H1 (cell line): ENCODE measurements around the gene SLC2A3. TPM values are rescaled to one million over a fixed set of nuclear protein-coding genes. Genes with fewer than 3 reads are reported as not detected.

Source experiments
- CTCF ChIA-PET: fragments of 300-600 bp; sonication (Branson Sonifier 250); formaldehyde crosslinking; loops from one replicate; lab custom pipeline; 2021; ENCODE audit not compliant: partially characterized antibody; lab: Charles Lee
- POLR2A ChIA-PET: fragments of 300-600 bp; sonication (Branson Sonifier 250); formaldehyde crosslinking; loops from one replicate; lab custom pipeline; 2021; ENCODE audit warnings: inconsistent platforms; ENCODE audit not compliant: partially characterized antibody; lab: Charles Lee
- DNase-seq, 2 experiments: peaks; one replicate each; pipeline versions ENCODE4 v3.0.0 to v3.0.0-alpha.2; 2010 to 2022; ENCODE audit warnings: low spot score in 2 of 2, low read depth in 1 of 2, mixed read lengths in 1 of 2
- FAIRE-seq: peaks from 2 replicates; lab custom pipeline; 2011; peaks lifted over from hg19 to GRCh38; lab: Jason Lieb, UNC
- H2AFZ ChIP-seq: 2 replicates; pipeline ENCODE4 v1.8.1; 2012; ENCODE audit warnings: low read length, inconsistent platforms
- H2AK5ac ChIP-seq: 2 replicates; pipeline ENCODE4 v1.6.1; 2013; ENCODE audit warnings: low read depth, low read length
- H2BK120ac ChIP-seq: replicated peaks from 2 replicates; pipeline ENCODE3; 2013; ENCODE audit warnings: low read depth, low read length, inconsistent platforms
- H2BK12ac ChIP-seq: 2 replicates; pipeline ENCODE4 v1.6.1; 2013; ENCODE audit warnings: low read depth, low read length
- H2BK15ac ChIP-seq: 2 replicates; pipeline ENCODE4 v1.6.1; 2013; ENCODE audit warnings: low read length
- H2BK20ac ChIP-seq: 2 replicates; pipeline ENCODE4 v1.6.1; 2013; ENCODE audit warnings: low read length
- H2BK5ac ChIP-seq: 2 replicates; pipeline ENCODE4 v1.6.1; 2013; ENCODE audit warnings: low read depth, low read length
- H3K14ac ChIP-seq: 2 replicates; pipeline ENCODE4 v1.6.1; 2013; ENCODE audit warnings: inconsistent platforms; ENCODE audit not compliant: insufficient read length
- H3K18ac ChIP-seq: 2 replicates; pipeline ENCODE4 v1.6.1; 2013; ENCODE audit warnings: low read length; ENCODE audit errors: extremely low read depth
- H3K23ac ChIP-seq: 2 replicates; pipeline ENCODE4 v1.6.1; 2013; ENCODE audit warnings: inconsistent platforms; ENCODE audit not compliant: insufficient read length
- H3K23me2 ChIP-seq: 2 replicates; pipeline ENCODE4 v1.6.1; 2013; ENCODE audit warnings: low read depth, low read length
- H3K27ac ChIP-seq: 2 replicates; pipeline ENCODE4 v1.6.1; 2011; ENCODE audit warnings: low read depth, low read length, inconsistent platforms
- H3K27me3 ChIP-seq, 4 experiments: replicated peaks in 1 of 4; 1 replicate in 1 of 4; 2 replicates in 3 of 4; pipeline versions ENCODE4 v1.6.1 to v1.8.1; 2011 to 2013; ENCODE audit warnings: low read length in 3 of 4, mild to moderate bottlenecking in 3 of 4, inconsistent platforms in 2 of 4, mixed read lengths in 2 of 4, moderate library complexity in 1 of 4; ENCODE audit not compliant: control insufficient read depth in 3 of 4, insufficient read depth in 3 of 4; ENCODE audit errors: extremely low read depth in 1 of 4
- H3K36me3 ChIP-seq, 4 experiments: 2 replicates each; pipeline versions ENCODE4 v1.6.1 to v1.8.1; 2011 to 2013; ENCODE audit warnings: mild to moderate bottlenecking in 4 of 4, low read length in 3 of 4, moderate library complexity in 2 of 4, control low read depth in 1 of 4, inconsistent platforms in 1 of 4; ENCODE audit not compliant: insufficient read depth in 4 of 4, control insufficient read depth in 2 of 4
- H3K4ac ChIP-seq: replicated peaks from 2 replicates; pipeline ENCODE3; 2013; ENCODE audit warnings: low read length, low read depth, mixed read lengths, inconsistent platforms; ENCODE audit not compliant: insufficient read length
- H3K4me1 ChIP-seq, 4 experiments: replicated peaks in 1 of 4; 1 replicate in 1 of 4; 2 replicates in 3 of 4; pipeline versions ENCODE4 v1.6.1 to v1.8.1; 2011 to 2013; ENCODE audit warnings: low read length in 3 of 4, inconsistent platforms in 2 of 4, mixed read lengths in 1 of 4; ENCODE audit not compliant: insufficient read depth in 4 of 4, control insufficient read depth in 3 of 4
- H3K4me2 ChIP-seq, 2 experiments: 2 replicates each; pipeline versions ENCODE4 v1.6.1 to v1.8.1; 2011 to 2013; ENCODE audit warnings: low read depth in 2 of 2, low read length in 2 of 2, control low read depth in 1 of 2, inconsistent platforms in 1 of 2, mild to moderate bottlenecking in 1 of 2; ENCODE audit not compliant: insufficient read depth in 1 of 2
- H3K4me3 ChIP-seq, 4 experiments: fragments of 200-600, 300-600 bp in 1 of 4; sonication (generic), shearing (Covaris generic), sonication (Bioruptor Twin) in 1 of 4; 2 replicates each; pipeline versions ENCODE4 v1.5.1 to v1.8.1; 2011 to 2016; ENCODE audit warnings: low read length in 4 of 4, low read depth in 3 of 4, control low read depth in 2 of 4, inconsistent platforms in 2 of 4, mild to moderate bottlenecking in 2 of 4, mixed read lengths in 1 of 4, moderate library complexity in 1 of 4; ENCODE audit not compliant: insufficient read depth in 2 of 4; ENCODE audit errors: extremely low read depth in 1 of 4
- H3K56ac ChIP-seq: replicated peaks from 2 replicates; pipeline ENCODE3; 2013; ENCODE audit warnings: low read depth, mild to moderate bottlenecking, mixed read lengths, low read length, inconsistent platforms; ENCODE audit not compliant: insufficient read length
- H3K79me1 ChIP-seq: 2 replicates; pipeline ENCODE4 v1.6.1; 2013; ENCODE audit warnings: low read depth, low read length, control low read depth
- H3K79me2 ChIP-seq, 2 experiments: 2 replicates each; pipeline versions ENCODE4 v1.6.1 to v1.8.1; 2012 to 2013; ENCODE audit warnings: low read length in 2 of 2, mild to moderate bottlenecking in 2 of 2, inconsistent platforms in 1 of 2; ENCODE audit not compliant: insufficient read depth in 2 of 2, control insufficient read depth in 1 of 2
- H3K9ac ChIP-seq, 4 experiments: replicated peaks in 1 of 4; 1 replicate in 1 of 4; 2 replicates in 3 of 4; pipeline versions ENCODE4 v1.6.1 to v1.8.1; 2011 to 2013; ENCODE audit warnings: low read depth in 3 of 4, low read length in 3 of 4, control low read depth in 2 of 4, mild to moderate bottlenecking in 2 of 4, moderate library complexity in 2 of 4, inconsistent platforms in 1 of 4; ENCODE audit errors: extremely low read depth in 1 of 4
- H3K9me3 ChIP-seq, 2 experiments: 2 replicates each; pipeline versions ENCODE4 v1.6.1 to v1.8.1; 2012 to 2013; ENCODE audit warnings: mild to moderate bottlenecking in 2 of 2, moderate library complexity in 2 of 2, control low read depth in 1 of 2, inconsistent platforms in 1 of 2, low read depth in 1 of 2, low read length in 1 of 2, mixed read lengths in 1 of 2; ENCODE audit not compliant: insufficient read depth in 2 of 2
- H4K20me1 ChIP-seq, 2 experiments: replicated peaks in 1 of 2; 2 replicates each; pipeline versions ENCODE3 to v1.8.1; 2011 to 2013; ENCODE audit warnings: inconsistent platforms in 2 of 2, low read length in 2 of 2, mild to moderate bottlenecking in 1 of 2; ENCODE audit not compliant: insufficient read depth in 2 of 2, control insufficient read depth in 1 of 2
- H4K5ac ChIP-seq: 2 replicates; pipeline ENCODE4 v1.6.1; 2013; ENCODE audit warnings: low read length, low read depth, mixed read lengths, inconsistent platforms; ENCODE audit not compliant: insufficient read length
- H4K8ac ChIP-seq: 2 replicates; pipeline ENCODE4 v1.8.0; 2013; ENCODE audit warnings: mild to moderate bottlenecking, moderate library complexity, low read length, inconsistent platforms; ENCODE audit not compliant: insufficient read depth; ENCODE audit errors: extremely low read depth
- H4K91ac ChIP-seq: replicated peaks from 2 replicates; pipeline ENCODE3; 2013; ENCODE audit warnings: low read length, mixed read lengths, inconsistent platforms; ENCODE audit not compliant: insufficient read length
- CHD1 ChIP-seq: IDR thresholded peaks from 2 replicates; pipeline ENCODE4 v1.6.1; 2012; ENCODE audit warnings: low read depth, low read length, improper control_type of control experiment
- EGR1 ChIP-seq: IDR thresholded peaks from 2 replicates; pipeline ENCODE4 v1.6.1; 2011; ENCODE audit warnings: low read depth, low read length, borderline replicate concordance
- HDAC2 ChIP-seq, 2 experiments: fragments of 300-600 bp in 1 of 2; sonication (generic) in 1 of 2; IDR thresholded peaks; 2 replicates each; pipeline ENCODE4 v1.6.1; 2011 to 2012; ENCODE audit warnings: low read depth in 2 of 2, low read length in 2 of 2, mild to moderate bottlenecking in 2 of 2, moderate library complexity in 2 of 2, borderline replicate concordance in 1 of 2, inconsistent platforms in 1 of 2
- POLR2AphosphoS5 ChIP-seq: IDR thresholded peaks from 2 replicates; pipeline ENCODE4 v1.6.1; 2011; ENCODE audit warnings: low read depth, low read length
- RNF2 ChIP-seq: fragments of 200-900, 300-1000 bp; sonication (generic); IDR thresholded peaks from 2 replicates; pipeline ENCODE4 v1.7.1; 2016; ENCODE audit warnings: borderline replicate concordance, low read depth, mild to moderate bottlenecking, antibody characterized with exemption, low read length; ENCODE audit not compliant: poor library complexity, severe bottlenecking; ENCODE audit errors: missing control alignments
- SP4 ChIP-seq: IDR thresholded peaks from 2 replicates; pipeline ENCODE4 v1.6.1; 2012; ENCODE audit warnings: low read length, inconsistent platforms
- WGBS, 2 experiments: shearing (Covaris generic) in 1 of 2; methylation state at CpG; one replicate each; pipeline versions ENCODE4 v1.1.6 to v1.1.7; 2013 to 2015; ENCODE audit warnings: low lambda C conversion rate in 2 of 2, mixed read lengths in 2 of 2, inconsistent platforms in 1 of 2, low coverage in 1 of 2, missing lambda C conversion rate in 1 of 2; ENCODE audit not compliant: insufficient replicate concordance in 2 of 2, insufficient coverage in 1 of 2, insufficient read length in 1 of 2; ENCODE audit errors: extremely low coverage in 1 of 2, missing lambda C conversion rate in 1 of 2; 5-methylcytosine and 5-hydroxymethylcytosine counted together
- polyA plus RNA-seq, 7 experiments: library from polyadenylated mRNA; depleted of rRNA in 3 of 7; stranded (reverse) in 5 of 7; unstranded in 2 of 7; fragments of >200 nt in 5 of 7; fragments of 200-250 nt in 2 of 7; gene quantifications; 1 replicate in 5 of 7; 2 replicates in 1 of 7; 4 replicates in 1 of 7; pipeline versions ENCODE4 v1.2.1 to v1.2.3, GENCODE V29; 2011 to 2013; ENCODE audit warnings: missing spikeins in 2 of 7, mixed read lengths in 2 of 7
- total RNA-seq: library from RNA; stranded (reverse); fragmentation: NEBNext Ultra II Directional; extraction: Animal tissue kit (Norgen Biotek cat#: 25700); gene quantifications from 2 replicates; pipeline ENCODE4 v1.2.1, GENCODE V29; 2021

Gene SLC2A3
- total and polyA plus RNA-seq, 2 of the 8 experiments (the other 6 are each of a cell fraction or from before 2014, with no cell fraction given) = 417 to 688 TPM

DNA sequence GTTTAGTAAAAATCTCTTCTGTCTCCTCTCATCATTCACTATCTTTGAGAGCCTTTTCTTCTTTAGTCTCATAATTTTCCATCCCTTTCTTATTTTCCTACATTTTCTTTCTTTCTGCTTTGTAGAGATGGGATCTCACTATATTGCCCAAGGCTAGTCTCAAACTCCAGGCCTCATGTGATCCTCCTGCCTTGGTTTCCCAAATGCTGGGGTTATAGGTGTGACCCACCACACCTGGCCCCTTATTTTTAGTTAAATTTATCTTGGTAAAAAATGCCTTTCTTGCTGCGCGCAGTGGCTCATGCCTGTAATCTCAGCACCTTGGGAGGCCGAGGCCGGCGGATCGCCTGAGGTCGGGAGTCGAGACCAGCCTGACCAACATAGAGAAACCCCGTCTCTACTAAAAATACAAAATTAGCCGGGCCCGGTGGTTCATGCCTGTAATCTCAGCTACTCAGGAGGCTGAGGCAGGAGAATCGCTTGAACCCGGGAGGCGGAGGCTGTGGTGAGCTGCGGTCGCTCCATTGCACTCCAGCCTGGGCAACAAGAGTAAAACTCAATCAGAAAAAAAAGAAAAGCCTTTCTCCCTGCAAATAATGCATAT, 996 bp downstream of the SLC2A3 start:
- no peak for TF ChIP-seq RNF2
- TF ChIP-seq EGR1 = no peak
- TF ChIP-seq HDAC2 (IDR thresholded peaks at IDR 0.05; ENCODE audit: borderline replicate concordance in 1 of 2, low read depth in 2 of 2, low read length in 2 of 2) = no peak
- TF ChIP-seq CHD1 = no peak
- no peak for TF ChIP-seq SP4
- TF ChIP-seq POLR2AphosphoS5 = no peak
- Histone ChIP-seq H3K79me2 (peaks cover 19 to 47% of the 10 kb centered on the region in 2 experiments), H2AFZ (no peak overlapping the region), H3K36me3 (peaks cover 21 to 40% (median 32%) of the 10 kb centered on the region in 4 experiments), H3K23me2 (peaks cover 4% of the 10 kb centered on the region), H3K27me3 (no peaks in the 10 kb centered on the region), H3K9me3 (no peaks in the 10 kb centered on the region), H3K23ac (no peak overlapping the region), H3K4me2 (peak overlapping the region; percentile 68 to 72), H2BK15ac (no peak overlapping the region), H2BK20ac (no peak overlapping the region), H3K79me1 (no peaks in the 10 kb centered on the region), H3K56ac (no peak overlapping the region), H3K14ac (no peak overlapping the region), H3K27ac (no peak overlapping the region), H4K8ac (no peak overlapping the region), H2BK12ac (no peak overlapping the region; the same call in 1 of the 2 replicates), H3K4ac (no peak overlapping the region), H3K4me3 (peak overlapping the region; percentile 83 to 98 (median 92)), H4K5ac (no peak overlapping the region), H2BK120ac (no peak overlapping the region), H4K91ac (no peak overlapping the region), H2AK5ac (no peak overlapping the region), H4K20me1 (peaks cover 3 to 7% of the 10 kb centered on the region in 2 experiments), H3K4me1 (peaks cover 0 to 13% (median 3%) of the 10 kb centered on the region in 4 experiments; a peak in 4 of 7 replicates), H2BK5ac (peak overlapping the region; percentile 72; the same call in 1 of the 2 replicates), H3K18ac (no peak overlapping the region), H3K9ac (peak overlapping the region; percentile 69 to 87 (median 73))
- CTCF ChIA-PET = interaction anchor here (0.9 to 8.1 kb wide), 8 partner anchors 25 to 293 kb away, joined by 3 to 73 read pairs (median 7); no protein-coding TSS in a partner anchor
- no peak for FAIRE-seq
- no peak for DNase-seq
- WGBS, 2 experiments = 3% methylated on average over 16 of the region's 16 CpGs; no CpG with 5 or more reads in 1 of the 2 experiments
- POLR2A ChIA-PET = interaction anchor here (0.7 to 13.5 kb wide), 18 partner anchors 14 to 171 kb away, joined by 3 to 300 read pairs (median 4); no protein-coding TSS in a partner anchor
